B cell (primary cell): ENCODE measurements around the gene SMIM35. TPM values are rescaled to one million over a fixed set of nuclear protein-coding genes. Genes with fewer than 3 reads are reported as not detected.

Source experiments
- ATAC-seq: fragments of 200-7000 bp; cut with Tn5 transposase; one replicate; pipeline ENCODE4 v1.10.0; 2021; ENCODE audit warnings: low read depth, mild to moderate bottlenecking, moderate number of reproducible peaks, moderate library complexity
- CTCF ChIA-PET: fragments of 350-600 bp; sonication (Branson Sonifier 250); formaldehyde crosslinking; loops from one replicate; lab custom pipeline; 2021; ENCODE audit warnings: antibody characterized with exemption, inconsistent platforms; lab: Charles Lee
- POLR2A ChIA-PET: fragments of 350-600 bp; sonication (Branson Sonifier 250); formaldehyde crosslinking; loops from one replicate; lab custom pipeline; 2021; ENCODE audit warnings: antibody characterized with exemption; lab: Charles Lee
- DNase-seq: peaks from one replicate; pipeline ENCODE4 v3.0.0; 2013
- H2AFZ ChIP-seq: 2 replicates; pipeline ENCODE4 v1.6.1; 2012; ENCODE audit warnings: mild to moderate bottlenecking, low read depth, low read length; ENCODE audit not compliant: insufficient read depth, poor library complexity, severe bottlenecking
- H3K27ac ChIP-seq, 2 donors: 1 replicate in 1 of 2; 2 replicates in 1 of 2; pipeline ENCODE4 v1.5.1; 2012 to 2013; ENCODE audit warnings: low read length in 2 of 2, mild to moderate bottlenecking in 2 of 2, moderate library complexity in 1 of 2
- H3K27me3 ChIP-seq, 4 experiments: fragments of 200-600 bp in 1 of 4; sonication (generic) in 1 of 4; replicated peaks in 1 of 4; 1 replicate in 2 of 4; 2 replicates in 2 of 4; pipeline versions ENCODE4 v1.6.1 to v1.7.0; 2013 to 2016; ENCODE audit warnings: low read length in 3 of 4, mild to moderate bottlenecking in 2 of 4, mixed read lengths in 1 of 4, moderate library complexity in 1 of 4; ENCODE audit not compliant: insufficient read depth in 4 of 4, control insufficient read depth in 3 of 4; ENCODE audit errors: control extremely low read depth in 1 of 4
- H3K36me3 ChIP-seq, 2 experiments: replicated peaks in 1 of 2; 1 replicate in 1 of 2; 2 replicates in 1 of 2; pipeline versions ENCODE4 v1.6.1 to v1.7.1; 2013; ENCODE audit warnings: low read length in 1 of 2; ENCODE audit not compliant: insufficient read depth in 2 of 2, control insufficient read depth in 1 of 2; ENCODE audit errors: control extremely low read depth in 1 of 2, extremely low read depth in 1 of 2
- H3K4me1 ChIP-seq, 2 donors: fragments of 200-600 bp in 1 of 2; sonication (generic) in 1 of 2; 1 replicate in 1 of 2; 2 replicates in 1 of 2; pipeline versions ENCODE4 v1.5.1 to v1.6.1; 2013 to 2017; ENCODE audit warnings: low read length in 2 of 2; ENCODE audit not compliant: control insufficient read depth in 2 of 2, insufficient read depth in 2 of 2
- H3K4me2 ChIP-seq: replicated peaks from 2 replicates; pipeline ENCODE3; 2012; ENCODE audit warnings: mild to moderate bottlenecking, low read depth, low read length; ENCODE audit not compliant: poor library complexity, severe bottlenecking
- H3K4me3 ChIP-seq, 5 experiments: fragments of 200-600 bp in 1 of 5; sonication (generic) in 1 of 5; 1 replicate in 3 of 5; 2 replicates in 2 of 5; pipeline versions ENCODE4 v1.5.1 to v1.7.0; 2011 to 2016; ENCODE audit warnings: low read length in 4 of 5, mild to moderate bottlenecking in 4 of 5, low read depth in 2 of 5, control low read depth in 1 of 5, moderate library complexity in 1 of 5; ENCODE audit not compliant: insufficient read depth in 1 of 5; ENCODE audit errors: control extremely low read depth in 1 of 5, extremely low read depth in 1 of 5
- H3K79me2 ChIP-seq: fragments of 200-600 bp; sonication (generic); one replicate; pipeline ENCODE4 v1.6.0; 2016; ENCODE audit warnings: low read length; ENCODE audit not compliant: control insufficient read depth, insufficient read depth
- H3K9ac ChIP-seq: fragments of 200-600 bp; sonication (generic); 2 replicates; pipeline ENCODE4 v1.6.1; 2017; ENCODE audit warnings: mild to moderate bottlenecking, low read length, moderate library complexity
- H3K9me3 ChIP-seq, 3 donors: one replicate each; pipeline versions ENCODE4 v1.6.1 to v1.7.1; 2013; ENCODE audit warnings: low read length in 2 of 3; ENCODE audit not compliant: control insufficient read depth in 2 of 3, insufficient read depth in 1 of 3; ENCODE audit errors: control extremely low read depth in 1 of 3
- H4K20me1 ChIP-seq: 2 replicates; pipeline ENCODE4 v1.6.0; 2012; ENCODE audit warnings: mild to moderate bottlenecking, low read length; ENCODE audit not compliant: insufficient read depth, control insufficient read depth, poor library complexity, severe bottlenecking
- H3K27ac Mint-ChIP-seq: one replicate; pipeline ENCODE4 v1.8.0; 2021; ENCODE audit warnings: mixed read lengths
- H3K27me3 Mint-ChIP-seq: one replicate; pipeline ENCODE4 v1.8.0; 2021; ENCODE audit warnings: mixed read lengths
- H3K4me1 Mint-ChIP-seq: one replicate; pipeline ENCODE4 v1.8.0; 2021; ENCODE audit warnings: mixed read lengths
- H3K4me3 Mint-ChIP-seq: one replicate; pipeline ENCODE4 v1.8.0; 2021; ENCODE audit warnings: mixed read lengths
- H3K9me3 Mint-ChIP-seq: one replicate; pipeline ENCODE4 v1.8.0; 2022; ENCODE audit warnings: mixed read lengths; ENCODE audit not compliant: insufficient read depth
- CTCF ChIP-seq: fragments of 200-600 bp; IDR thresholded peaks from one replicate; pipeline ENCODE4 v1.8.0; 2022; ENCODE audit warnings: antibody characterized with exemption, mild to moderate bottlenecking
- EZH2 ChIP-seq: IDR thresholded peaks from 2 replicates; pipeline ENCODE4 v1.6.1; 2012; ENCODE audit warnings: borderline replicate concordance, low read depth, mild to moderate bottlenecking, moderate library complexity, low read length; ENCODE audit not compliant: insufficient read depth, poor library complexity, severe bottlenecking
- WGBS: methylation state at CpG from one replicate; pipeline ENCODE4 v1.1.5; 2013; ENCODE audit warnings: missing lambda C conversion rate; ENCODE audit not compliant: insufficient coverage; 5-methylcytosine and 5-hydroxymethylcytosine counted together
- intact Hi-C: fragments of 100-400 bp; cut with micrococcal nuclease; formaldehyde crosslinking; loops from one replicate; pipeline ENCODE4 v1.10.0; 2022
- polyA plus RNA-seq: library from polyadenylated mRNA; depleted of rRNA; stranded (reverse); fragments of >200 nt; gene quantifications from 2 replicates; pipeline ENCODE4 v1.2.3, GENCODE V29; 2012
- total RNA-seq, 2 donors: library from RNA; stranded (reverse); fragments of 120-200 nt in 1 of 2; gene quantifications; 1 replicate in 1 of 2; 2 replicates in 1 of 2; pipeline versions ENCODE4 v1.2.3 to v1.2.4, GENCODE V29; 2013 to 2022

Gene SMIM35
- total and polyA plus RNA-seq, 2 donors (not counting 1 experiment from before 2014, with no cell fraction given), result 1.3 to 4.5 TPM

DNA sequence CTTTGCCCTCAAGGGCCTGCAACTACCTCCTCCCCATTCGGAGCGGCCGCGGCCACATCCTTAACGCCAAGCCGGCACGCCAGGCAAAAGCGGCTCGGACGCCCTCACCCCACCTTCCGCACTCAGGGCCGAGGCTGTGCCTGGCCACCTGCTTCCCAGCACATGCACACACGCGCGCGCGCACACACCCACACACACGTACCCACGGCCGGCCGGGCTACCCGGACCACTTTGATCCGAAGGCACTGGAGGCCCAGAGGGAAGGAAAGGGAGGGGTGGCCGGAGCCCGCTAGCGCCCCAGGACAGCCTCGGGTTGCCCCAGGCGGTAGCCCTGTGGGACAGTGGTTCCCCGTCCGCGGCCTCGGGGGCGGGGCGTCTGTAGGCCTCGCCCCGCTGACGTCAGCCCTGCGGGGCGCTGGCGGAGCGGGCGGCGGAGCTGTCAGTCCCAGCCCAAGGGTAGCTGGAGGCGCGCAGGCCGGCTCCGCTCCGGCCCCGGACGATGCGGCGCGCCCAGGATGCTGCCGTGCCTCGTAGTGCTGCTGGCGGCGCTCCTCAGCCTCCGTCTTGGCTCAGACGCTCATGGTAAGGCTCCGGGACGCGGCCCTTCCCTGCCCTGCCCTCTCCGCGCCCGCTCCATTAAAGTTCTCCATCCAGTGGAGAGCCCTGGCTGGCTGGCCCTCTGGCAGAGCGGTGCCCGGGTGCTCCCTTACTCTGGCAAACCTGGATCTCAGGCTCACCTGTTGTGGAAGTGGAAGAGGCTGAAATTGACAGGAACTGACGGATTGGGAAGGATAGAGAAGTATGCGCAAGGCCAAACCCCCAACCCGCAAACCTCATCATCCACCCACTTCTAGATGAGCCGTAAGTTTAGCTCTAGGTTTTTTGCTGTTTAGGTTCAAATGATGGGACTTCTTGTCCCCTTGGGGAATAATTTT, 100.5 kb downstream of the SMIM35 start, which contains the start of gene IL10RA:
Gene IL10RA, plus strand, starts transcription at position 442 of the 935 bp plus-strand sequence. Its CDS starts 74 bp downstream, at position 516.
- no peaks in the 10 kb centered on the region for H3K27me3 Mint-ChIP-seq
- ChIA-PET CTCF (interaction anchor here (0.6 to 8.4 kb wide), 19 partner anchors 11 to 179 kb away, joined by 3 to 110 read pairs (median 5); no protein-coding TSS in a partner anchor), POLR2A (interaction anchor here (1.0 to 21.8 kb wide), 12 partner anchors 10 to 171 kb away, joined by 3 to 346 read pairs (median 10); no protein-coding TSS in a partner anchor)
- H2AFZ ChIP-seq, result peak within 1 kb of the TSS; percentile 92
- ATAC-seq, result peak; percentile 92
- peak within 1 kb of the TSS; percentile 98 for H3K4me2 ChIP-seq
- TF ChIP-seq EZH2 (no peak), CTCF (no peak)
- intact Hi-C loops, result loop anchor here (1.0 to 2.0 kb wide), 6 partner anchors 13 to 171 kb away; no protein-coding TSS in a partner anchor
- peak within 1 kb of the TSS; percentile 93 to 94 for H3K27ac ChIP-seq
- no peaks in the 10 kb centered on the region for H3K9me3 Mint-ChIP-seq
- H3K27me3 ChIP-seq, result no peaks in the 10 kb centered on the region
- peak within 1 kb of the TSS; percentile 82 to 99 (median 98) for H3K4me3 ChIP-seq
- DNase-seq, result peak; percentile 92
- WGBS, result under 1% methylated on average over 56 of the region's 71 CpGs
- H3K36me3 ChIP-seq, result peaks cover 11 to 35% of the 10 kb centered on the region in 2 experiments
- peak within 1 kb of the TSS; percentile 96 for H3K9ac ChIP-seq
- H3K4me3 Mint-ChIP-seq, result peak within 1 kb of the TSS; percentile 92
- peaks cover 76% of the 10 kb centered on the region for H3K4me1 Mint-ChIP-seq
- peaks cover 46% of the 10 kb centered on the region for H3K79me2 ChIP-seq
- no peaks in the 10 kb centered on the region for H3K9me3 ChIP-seq
- peak within 1 kb of the TSS; percentile 94 for H3K27ac Mint-ChIP-seq
- H3K4me1 ChIP-seq, result peaks cover 54 to 75% of the 10 kb centered on the region in 2 donors
- H4K20me1 ChIP-seq, result peaks cover 33% of the 10 kb centered on the region
